LNCAP (cell line): ENCODE data around the gene RPS23.

Experiments
- TF ChIP-seq, protein P1 (sequence below): fragments of 450-650 bp; IDR thresholded peaks from 2 replicates; pipeline ENCODE4 v1.5.1; 2017; ENCODE audit warnings: mild to moderate bottlenecking

Gene RPS23

GRCh38 chr5:82298668-82299067 is 20.5 kb upstream of the RPS23 start:
- TF ChIP-seq, protein P1, sequence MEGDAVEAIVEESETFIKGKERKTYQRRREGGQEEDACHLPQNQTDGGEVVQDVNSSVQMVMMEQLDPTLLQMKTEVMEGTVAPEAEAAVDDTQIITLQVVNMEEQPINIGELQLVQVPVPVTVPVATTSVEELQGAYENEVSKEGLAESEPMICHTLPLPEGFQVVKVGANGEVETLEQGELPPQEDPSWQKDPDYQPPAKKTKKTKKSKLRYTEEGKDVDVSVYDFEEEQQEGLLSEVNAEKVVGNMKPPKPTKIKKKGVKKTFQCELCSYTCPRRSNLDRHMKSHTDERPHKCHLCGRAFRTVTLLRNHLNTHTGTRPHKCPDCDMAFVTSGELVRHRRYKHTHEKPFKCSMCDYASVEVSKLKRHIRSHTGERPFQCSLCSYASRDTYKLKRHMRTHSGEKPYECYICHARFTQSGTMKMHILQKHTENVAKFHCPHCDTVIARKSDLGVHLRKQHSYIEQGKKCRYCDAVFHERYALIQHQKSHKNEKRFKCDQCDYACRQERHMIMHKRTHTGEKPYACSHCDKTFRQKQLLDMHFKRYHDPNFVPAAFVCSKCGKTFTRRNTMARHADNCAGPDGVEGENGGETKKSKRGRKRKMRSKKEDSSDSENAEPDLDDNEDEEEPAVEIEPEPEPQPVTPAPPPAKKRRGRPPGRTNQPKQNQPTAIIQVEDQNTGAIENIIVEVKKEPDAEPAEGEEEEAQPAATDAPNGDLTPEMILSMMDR = no peak

GRCh38 chr5:82297711-82298110 is 19.6 kb upstream of the RPS23 start:
- TF ChIP-seq, protein P1 = no peak

GRCh38 chr5:82296929-82297328 is 18.8 kb upstream of the RPS23 start:
- TF ChIP-seq, protein P1 = no peak; the same call in 1 of the 2 replicates

GRCh38 chr5:82295959-82296531 is 17.9 kb upstream of the RPS23 start:
- TF ChIP-seq, protein P1 = no peak

DNA sequence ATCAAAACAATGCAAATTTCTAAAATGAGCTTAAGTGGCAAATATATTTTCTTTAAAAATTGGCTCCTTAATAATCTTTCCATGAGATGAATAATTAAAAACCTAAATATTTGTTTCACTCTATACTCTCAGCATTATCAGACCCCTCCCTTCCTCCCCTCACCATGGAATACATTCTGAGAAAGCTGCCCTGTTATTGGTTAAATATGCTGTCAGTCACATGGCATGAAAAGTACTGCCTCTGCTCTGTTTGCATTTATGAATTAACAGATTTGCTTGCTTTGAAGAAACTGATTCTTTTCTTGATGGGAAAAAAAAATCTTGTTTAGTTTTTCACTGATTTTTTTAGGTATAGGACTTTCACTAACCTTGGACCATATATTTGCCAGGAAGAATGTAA is 17.0 kb upstream of the RPS23 start:
- TF ChIP-seq, protein P1 = no peak

DNA sequence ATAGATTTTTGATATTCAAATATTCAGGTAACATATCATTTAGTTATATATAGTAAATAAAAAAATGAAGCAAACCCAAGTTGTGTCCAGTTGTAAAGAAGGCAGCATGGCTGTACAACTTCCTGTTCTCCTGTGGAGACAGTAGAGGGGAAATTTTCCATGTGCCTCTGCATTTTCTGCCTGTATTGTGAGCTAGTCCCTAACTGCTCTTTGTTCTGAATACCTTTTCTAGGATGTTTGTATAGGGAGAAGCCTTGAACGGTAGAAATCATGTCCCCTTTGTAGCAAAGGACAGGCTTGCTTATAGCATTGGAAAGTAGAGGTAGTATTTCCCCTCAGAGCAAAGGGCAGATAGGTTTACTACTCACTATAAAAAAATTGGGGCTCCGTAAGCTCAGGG is 13.3 kb upstream of the RPS23 start:
- TF ChIP-seq, protein P1 = no peak

GRCh38 chr5:82290908-82291307 is 12.8 kb upstream of the RPS23 start:
- TF ChIP-seq, protein P1 = no peak

- TF ChIP-seq, protein P1 = no peak
Measured at GRCh38 chr5:82290005-82290404, 11.9 kb upstream of the RPS23 start.
